RWPE1 (cell line): ENCODE data around the gene MCF2L.

Source experiments
- CTCF ChIA-PET: fragments of 350-600 bp; sonication (Branson Sonifier 250); formaldehyde crosslinking; extraction: SDS; loops from one replicate; lab custom pipeline; 2021; lab: Yijun Ruan, JAX
- POLR2A ChIA-PET: fragments of 400-600 bp; formaldehyde crosslinking; extraction: SDS; loops from one replicate; lab custom pipeline; 2020; ENCODE audit warnings: antibody characterized with exemption; ENCODE audit not compliant: low non-redundant PET; lab: Yijun Ruan, JAX
- DNase-seq: peaks from one replicate; pipeline ENCODE4 v3.0.0; 2012; ENCODE audit warnings: low spot score
- H3K27ac ChIP-seq: fragments of 450-650 bp; 2 replicates; pipeline ENCODE4 v1.5.1; 2017
- TF ChIP-seq, protein P1 (sequence below): fragments of 450-650 bp; conservative IDR thresholded peaks from 2 replicates; pipeline ENCODE4 v1.5.1; 2017; ENCODE audit warnings: low read depth, mild to moderate bottlenecking

Gene MCF2L

GRCh38 chr13:113043931-113044330 is 74.9 kb downstream of the MCF2L start:
- ChIA-PET POLR2A (no interaction called here), CTCF (interaction anchor here (1.0 to 1.5 kb wide), 3 partner anchors 9 to 329 kb away, joined by 3 to 8 read pairs (median 3); no protein-coding TSS in a partner anchor)
- H3K27ac ChIP-seq, result no peak overlapping the region
- DNase-seq, result no peak
- TF ChIP-seq, protein P1, sequence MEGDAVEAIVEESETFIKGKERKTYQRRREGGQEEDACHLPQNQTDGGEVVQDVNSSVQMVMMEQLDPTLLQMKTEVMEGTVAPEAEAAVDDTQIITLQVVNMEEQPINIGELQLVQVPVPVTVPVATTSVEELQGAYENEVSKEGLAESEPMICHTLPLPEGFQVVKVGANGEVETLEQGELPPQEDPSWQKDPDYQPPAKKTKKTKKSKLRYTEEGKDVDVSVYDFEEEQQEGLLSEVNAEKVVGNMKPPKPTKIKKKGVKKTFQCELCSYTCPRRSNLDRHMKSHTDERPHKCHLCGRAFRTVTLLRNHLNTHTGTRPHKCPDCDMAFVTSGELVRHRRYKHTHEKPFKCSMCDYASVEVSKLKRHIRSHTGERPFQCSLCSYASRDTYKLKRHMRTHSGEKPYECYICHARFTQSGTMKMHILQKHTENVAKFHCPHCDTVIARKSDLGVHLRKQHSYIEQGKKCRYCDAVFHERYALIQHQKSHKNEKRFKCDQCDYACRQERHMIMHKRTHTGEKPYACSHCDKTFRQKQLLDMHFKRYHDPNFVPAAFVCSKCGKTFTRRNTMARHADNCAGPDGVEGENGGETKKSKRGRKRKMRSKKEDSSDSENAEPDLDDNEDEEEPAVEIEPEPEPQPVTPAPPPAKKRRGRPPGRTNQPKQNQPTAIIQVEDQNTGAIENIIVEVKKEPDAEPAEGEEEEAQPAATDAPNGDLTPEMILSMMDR, result no peak

DNA sequence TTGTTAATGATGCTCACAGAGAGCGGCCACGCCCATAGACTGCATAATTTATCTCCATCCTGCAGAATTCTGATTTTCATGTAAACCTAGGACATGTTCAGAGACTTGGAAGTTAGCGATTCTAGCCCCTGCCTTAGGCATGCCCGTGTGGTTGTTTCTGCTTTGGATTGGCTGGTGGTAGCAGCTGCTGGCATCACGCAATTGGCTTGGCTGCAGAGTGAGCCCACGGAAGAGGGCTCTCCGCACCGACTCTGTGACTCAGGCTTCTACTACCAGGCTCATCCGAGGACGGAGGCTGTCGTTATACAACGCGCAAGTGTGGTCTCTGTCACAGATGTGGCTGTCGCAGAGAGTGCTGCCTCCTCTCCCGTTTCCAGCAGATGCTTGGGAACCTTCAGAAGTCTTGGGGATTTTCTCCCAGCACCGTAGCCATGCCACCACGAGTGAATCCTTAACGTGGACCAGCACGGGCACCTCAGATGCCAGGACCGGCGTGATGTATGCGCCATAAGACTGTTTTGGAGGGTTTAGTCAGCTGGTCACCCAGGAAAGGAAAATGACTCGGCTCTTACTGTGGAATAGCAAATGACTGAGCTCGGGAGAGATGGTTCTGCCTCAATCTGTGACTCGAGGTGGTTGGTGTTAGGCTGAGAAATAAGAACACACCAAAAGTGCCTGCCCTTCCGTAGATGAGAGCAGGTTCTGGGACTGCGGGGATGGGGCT is 75.5 kb downstream of the MCF2L start:
- CTCF ChIA-PET, result interaction anchor here (1.1 to 1.5 kb wide), 2 partner anchors 10 to 15 kb away, joined by 3 to 8 read pairs; no protein-coding TSS in a partner anchor
- TF ChIP-seq, protein P1, result no peak
- DNase-seq, result no peak
- no peak overlapping the region for H3K27ac ChIP-seq
- POLR2A ChIA-PET, result no interaction called here

GRCh38 chr13:113045251-113046127 is 76.5 kb downstream of the MCF2L start:
- CTCF ChIA-PET, result no interaction called here
- H3K27ac ChIP-seq, result no peak overlapping the region
- POLR2A ChIA-PET, result no interaction called here
- TF ChIP-seq, protein P1, result no peak
- DNase-seq, result no peak

DNA sequence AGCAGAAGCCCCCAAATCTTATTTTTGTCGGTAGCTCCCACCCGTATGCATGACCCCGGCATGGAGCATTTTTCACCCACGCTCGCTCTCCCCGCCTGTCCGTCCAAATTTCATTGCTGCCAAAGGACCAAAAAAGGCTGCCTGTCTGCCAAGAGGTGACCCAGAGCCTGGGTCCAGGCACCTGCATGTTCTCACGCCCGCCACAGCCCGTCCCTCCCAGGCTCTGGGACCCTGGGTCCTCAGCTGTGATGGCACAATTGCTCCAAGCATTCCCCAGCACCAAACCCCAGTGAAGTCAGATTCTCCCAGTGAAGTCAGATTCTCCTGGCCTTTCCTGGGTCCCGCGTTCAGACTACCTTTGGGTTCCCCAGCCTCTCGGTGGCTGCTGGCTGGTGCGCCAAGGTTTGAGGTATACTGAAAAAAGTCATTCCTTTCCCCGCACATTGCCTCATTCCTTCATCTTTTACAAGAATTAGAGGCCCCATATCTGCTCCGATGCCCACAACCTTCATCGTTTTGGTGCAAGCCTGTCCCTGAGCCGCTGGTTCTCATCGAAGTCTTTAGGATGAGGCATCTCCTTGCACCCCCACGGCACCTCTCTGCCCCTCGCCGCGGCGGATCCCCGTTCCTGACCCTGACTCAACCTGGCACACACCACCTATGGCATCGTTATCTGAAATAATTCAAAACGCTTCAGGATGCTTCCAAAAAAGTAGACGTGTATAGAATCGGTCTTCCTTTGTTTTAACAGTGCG is 77.3 kb downstream of the MCF2L start:
- DNase-seq, result no peak
- ChIA-PET CTCF (no interaction called here), POLR2A (no interaction called here)
- H3K27ac ChIP-seq, result no peak overlapping the region
- TF ChIP-seq, protein P1, result no peak

DNA sequence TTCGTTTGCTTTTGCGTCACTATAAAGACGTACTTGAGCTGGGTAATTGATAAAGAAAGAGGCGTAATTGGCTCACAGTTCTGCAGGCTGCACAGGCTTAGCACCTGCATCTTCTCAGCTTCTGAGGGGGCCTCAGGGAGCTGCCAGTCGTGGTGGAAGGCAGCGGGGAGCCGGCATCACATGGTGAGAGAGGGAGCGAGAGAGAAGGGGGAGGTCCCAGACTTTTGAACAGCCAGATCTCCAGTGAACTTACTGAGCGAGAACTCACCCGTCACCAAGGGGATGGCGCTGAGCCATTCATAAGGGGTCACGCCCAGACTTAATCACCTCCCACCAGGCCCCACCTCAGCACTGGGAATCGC is 77.8 kb downstream of the MCF2L start:
- no peak overlapping the region for H3K27ac ChIP-seq
- POLR2A ChIA-PET, result no interaction called here
- TF ChIP-seq, protein P1, result no peak
- no peak for DNase-seq
- CTCF ChIA-PET, result no interaction called here

GRCh38 chr13:113047587-113047986 is 78.6 kb downstream of the MCF2L start:
- DNase-seq, result no peak
- H3K27ac ChIP-seq, result no peak overlapping the region
- TF ChIP-seq, protein P1, result no peak
- ChIA-PET CTCF (no interaction called here), POLR2A (no interaction called here)
